Loucy (cell line): ENCODE measurements around the gene KRT76.

ENCODE experiments used
- CTCF ChIP-seq: fragments of 200-600 bp; sonication (generic); conservative IDR thresholded peaks from 2 replicates; pipeline ENCODE4 v1.5.1; 2014; ENCODE audit warnings: mild to moderate bottlenecking, antibody characterized with exemption, low read length
- EZH2phosphoT487 ChIP-seq: fragments of 200-600 bp; IDR thresholded peaks from 2 replicates; pipeline ENCODE4 v1.6.1; 2018; ENCODE audit warnings: antibody characterized with exemption, mild to moderate bottlenecking, moderate library complexity, borderline replicate concordance

GRCh38 chr12:52811191-52812072 lies 34.3 kb upstream of the KRT76 start:
- TF ChIP-seq CTCF: no peak
- TF ChIP-seq EZH2phosphoT487: no peak
